ENCODE results near the gene UBE2G2.

UBE2G2 gene

DNA sequence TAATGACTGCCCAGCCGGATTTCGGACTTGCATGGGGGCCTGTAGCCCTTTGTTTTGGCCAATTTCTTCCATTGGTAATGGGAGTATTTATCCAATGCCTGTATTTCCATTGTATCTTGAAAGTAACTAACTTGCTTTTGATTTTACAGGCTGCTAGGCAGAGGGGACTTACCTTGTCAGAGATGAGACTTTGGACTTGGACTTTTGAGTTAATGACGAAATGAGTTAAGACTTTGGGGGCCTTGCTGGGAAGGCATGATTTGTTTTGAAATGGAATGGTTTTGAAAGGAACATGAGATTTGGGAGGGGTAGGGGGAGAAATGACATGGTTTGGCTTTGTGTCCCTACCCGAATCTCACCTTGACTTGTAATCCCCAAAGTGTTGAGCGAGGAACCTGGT is 9.6 kb downstream of the UBE2G2 start:
- peaks cover 15 to 22% of the 10 kb centered on the region in 2 donors for H3K4me1 ChIP-seq (ENCODE audit: control insufficient read depth in 1 of 2, insufficient read depth in 2 of 2, low read length in 2 of 2)
- H3K36me3 ChIP-seq (ENCODE audit: control insufficient read depth in 1 of 2, insufficient read depth in 2 of 2, low read length in 2 of 2), result peaks cover 2 to 17% of the 10 kb centered on the region in 2 donors
- no peaks in the 10 kb centered on the region for H3K9me3 ChIP-seq (ENCODE audit: control insufficient read depth in 1 of 2, low read length in 2 of 2)
- no peak overlapping the region for H3K27ac ChIP-seq (ENCODE audit: low read depth, low read length)
- H3K4me3 ChIP-seq (ENCODE audit: low read depth in 1 of 2, low read length in 2 of 2), result no peak overlapping the region
- no peaks in the 10 kb centered on the region for H3K27me3 ChIP-seq (ENCODE audit: control insufficient read depth in 1 of 2, insufficient read depth in 2 of 2, low read length in 2 of 2)
- H3K9ac ChIP-seq (ENCODE audit: low read depth in 1 of 2, low read length in 2 of 2), result no peak overlapping the region

DNA sequence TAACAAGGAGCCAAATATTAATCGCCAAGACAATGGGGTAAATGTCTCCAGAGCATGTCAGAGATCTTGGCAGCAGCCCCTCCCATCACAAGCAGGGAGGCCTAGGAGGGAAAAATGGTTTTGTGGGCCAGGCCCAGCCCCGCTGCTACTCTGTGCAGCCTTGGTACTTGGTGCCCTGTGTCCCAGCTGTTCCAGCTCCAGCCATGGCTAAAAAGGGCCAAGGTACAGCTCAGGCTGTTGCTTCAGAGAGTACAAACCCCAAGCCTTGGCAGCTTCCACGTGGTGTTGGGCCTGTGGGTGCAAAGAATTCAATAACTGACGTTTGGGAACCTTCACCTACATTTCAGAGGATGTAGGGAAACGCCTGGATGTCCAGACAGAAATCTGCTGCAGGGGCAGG is 10.4 kb downstream of the UBE2G2 start:
- no peak overlapping the region for H3K27ac ChIP-seq (ENCODE audit: low read depth, low read length)
- H3K4me3 ChIP-seq (ENCODE audit: low read depth in 1 of 2, low read length in 2 of 2), result no peak overlapping the region
- H3K9ac ChIP-seq (ENCODE audit: low read depth in 1 of 2, low read length in 2 of 2), result no peak overlapping the region
- peaks cover 2 to 20% of the 10 kb centered on the region in 2 donors for H3K36me3 ChIP-seq (ENCODE audit: control insufficient read depth in 1 of 2, insufficient read depth in 2 of 2, low read length in 2 of 2)
- H3K27me3 ChIP-seq (ENCODE audit: control insufficient read depth in 1 of 2, insufficient read depth in 2 of 2, low read length in 2 of 2), result no peaks in the 10 kb centered on the region
- peaks cover 15 to 22% of the 10 kb centered on the region in 2 donors for H3K4me1 ChIP-seq (ENCODE audit: control insufficient read depth in 1 of 2, insufficient read depth in 2 of 2, low read length in 2 of 2)
- H3K9me3 ChIP-seq (ENCODE audit: control insufficient read depth in 1 of 2, low read length in 2 of 2), result no peaks in the 10 kb centered on the region

DNA sequence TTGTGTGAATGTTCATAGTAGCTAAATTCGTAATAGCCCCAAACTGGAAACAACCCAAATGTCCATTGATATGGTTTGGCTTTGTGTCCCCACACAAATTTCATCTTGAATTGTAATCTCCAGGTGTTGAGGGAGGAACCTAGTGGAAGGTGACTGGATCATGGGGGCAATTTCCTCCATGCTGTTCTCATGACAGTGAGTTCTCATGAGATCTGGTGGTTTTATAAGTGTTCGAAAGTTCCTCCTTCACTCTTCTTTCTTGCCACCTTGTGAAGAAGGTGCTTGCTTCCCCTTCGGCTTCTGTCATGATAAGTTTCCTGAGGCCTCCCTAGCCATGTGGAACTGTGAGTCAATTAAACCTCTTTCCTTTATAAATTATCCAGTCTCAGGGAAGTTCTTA is 11.3 kb downstream of the UBE2G2 start:
- Histone ChIP-seq H3K36me3 (ENCODE audit: control insufficient read depth in 1 of 2, insufficient read depth in 2 of 2, low read length in 2 of 2) (peaks cover 2 to 20% of the 10 kb centered on the region in 2 donors), H3K27ac (ENCODE audit: low read depth, low read length) (no peak overlapping the region), H3K9me3 (ENCODE audit: control insufficient read depth in 1 of 2, low read length in 2 of 2) (no peaks in the 10 kb centered on the region), H3K27me3 (ENCODE audit: control insufficient read depth in 1 of 2, insufficient read depth in 2 of 2, low read length in 2 of 2) (no peaks in the 10 kb centered on the region), H3K4me1 (ENCODE audit: control insufficient read depth in 1 of 2, insufficient read depth in 2 of 2, low read length in 2 of 2) (peaks cover 15 to 22% of the 10 kb centered on the region in 2 donors), H3K4me3 (ENCODE audit: low read depth in 1 of 2, low read length in 2 of 2) (no peak overlapping the region), H3K9ac (ENCODE audit: low read depth in 1 of 2, low read length in 2 of 2) (no peak overlapping the region)

DNA sequence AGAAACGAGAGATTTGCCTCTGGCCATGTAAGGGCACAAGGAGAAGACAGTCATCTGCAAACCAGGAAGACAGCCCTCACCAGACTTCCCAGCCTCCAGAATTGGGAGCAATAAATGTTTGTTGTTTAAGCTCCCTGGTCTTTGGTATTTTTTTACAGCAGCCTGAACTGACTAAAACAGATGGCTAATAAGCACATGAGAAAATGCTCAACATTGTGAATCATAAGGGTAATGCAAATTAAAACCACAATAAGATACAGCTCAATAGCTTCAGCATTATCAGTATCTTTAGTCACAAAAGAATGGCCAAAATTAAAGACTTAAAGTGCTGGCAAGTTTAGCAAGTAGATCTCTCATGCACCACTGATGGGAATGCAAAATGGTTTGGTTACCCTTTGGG is 11.7 kb downstream of the UBE2G2 start:
- H3K9ac ChIP-seq (ENCODE audit: low read depth in 1 of 2, low read length in 2 of 2), result no peak overlapping the region
- H3K27ac ChIP-seq (ENCODE audit: low read depth, low read length), result no peak overlapping the region
- peaks cover 2 to 25% of the 10 kb centered on the region in 2 donors for H3K36me3 ChIP-seq (ENCODE audit: control insufficient read depth in 1 of 2, insufficient read depth in 2 of 2, low read length in 2 of 2)
- H3K4me1 ChIP-seq (ENCODE audit: control insufficient read depth in 1 of 2, insufficient read depth in 2 of 2, low read length in 2 of 2), result peaks cover 15 to 22% of the 10 kb centered on the region in 2 donors
- no peak overlapping the region for H3K4me3 ChIP-seq (ENCODE audit: low read depth in 1 of 2, low read length in 2 of 2)
- no peaks in the 10 kb centered on the region for H3K9me3 ChIP-seq (ENCODE audit: control insufficient read depth in 1 of 2, low read length in 2 of 2)
- H3K27me3 ChIP-seq (ENCODE audit: control insufficient read depth in 1 of 2, insufficient read depth in 2 of 2, low read length in 2 of 2), result no peaks in the 10 kb centered on the region

DNA sequence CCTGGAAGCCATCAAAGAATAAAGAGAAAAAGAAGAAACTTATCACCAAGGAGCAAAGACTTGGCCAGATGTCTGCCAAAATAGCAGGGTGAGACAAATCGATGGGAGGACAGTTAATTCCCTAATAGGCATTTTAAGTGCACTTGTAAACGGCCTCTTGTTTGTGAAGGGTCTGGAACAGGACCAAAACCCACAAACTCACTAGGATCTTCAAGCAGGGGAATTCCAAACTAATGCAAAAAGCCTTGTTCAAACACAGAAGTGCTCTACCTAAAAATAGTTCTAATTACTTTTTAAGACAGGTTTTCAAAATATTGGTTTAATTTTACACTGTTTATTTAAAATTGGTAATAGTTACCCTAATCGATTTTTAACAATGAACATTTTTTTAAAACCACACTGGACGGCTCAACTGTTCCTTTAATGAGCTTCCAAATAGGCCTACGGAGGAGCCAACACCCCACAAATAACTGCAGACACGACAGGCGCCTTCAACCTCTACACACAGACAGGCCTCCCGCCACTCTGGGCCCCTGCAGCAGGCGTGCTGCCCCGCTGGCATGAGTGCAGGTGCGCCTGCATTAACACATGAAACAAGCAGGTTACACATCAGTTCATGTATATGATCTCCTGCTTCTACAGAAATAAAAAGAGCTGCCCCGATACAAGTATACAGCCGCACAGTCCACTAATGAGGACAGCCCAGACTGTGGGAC is 15.8 kb downstream of the UBE2G2 start:
- H3K4me1 ChIP-seq (ENCODE audit: control insufficient read depth in 1 of 2, insufficient read depth in 2 of 2, low read length in 2 of 2), result no peaks in the 10 kb centered on the region
- H3K36me3 ChIP-seq (ENCODE audit: control insufficient read depth in 1 of 2, insufficient read depth in 2 of 2, low read length in 2 of 2), result peaks cover 5 to 32% of the 10 kb centered on the region in 2 donors
- no peaks in the 10 kb centered on the region for H3K27me3 ChIP-seq (ENCODE audit: control insufficient read depth in 1 of 2, insufficient read depth in 2 of 2, low read length in 2 of 2)
- H3K27ac ChIP-seq (ENCODE audit: low read depth, low read length), result no peak overlapping the region
- H3K4me3 ChIP-seq (ENCODE audit: low read depth in 1 of 2, low read length in 2 of 2), result no peak overlapping the region
- H3K9ac ChIP-seq (ENCODE audit: low read depth in 1 of 2, low read length in 2 of 2), result no peak overlapping the region
- no peaks in the 10 kb centered on the region for H3K9me3 ChIP-seq (ENCODE audit: control insufficient read depth in 1 of 2, low read length in 2 of 2)

DNA sequence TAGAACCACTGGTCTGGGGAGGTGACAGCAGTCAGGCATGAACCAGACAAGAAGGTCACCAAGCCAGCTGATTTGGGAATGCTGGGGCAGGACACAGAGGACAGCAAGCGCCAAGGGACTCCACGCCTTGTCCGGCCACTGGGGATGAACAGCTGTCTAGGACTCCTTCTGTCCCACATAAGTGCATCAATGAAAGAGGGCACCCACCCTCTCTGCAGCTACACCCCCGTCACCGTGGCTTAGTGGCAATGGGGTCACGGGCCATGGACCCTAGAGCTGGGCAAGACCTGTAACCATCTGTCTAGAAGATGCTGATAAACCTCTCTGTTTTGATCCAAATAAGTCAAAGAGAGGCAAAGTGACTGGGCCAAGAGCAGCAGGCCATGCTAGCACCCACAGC is 16.8 kb downstream of the UBE2G2 start:
- H3K9ac ChIP-seq (ENCODE audit: low read depth in 1 of 2, low read length in 2 of 2), result no peak overlapping the region
- no peaks in the 10 kb centered on the region for H3K9me3 ChIP-seq (ENCODE audit: control insufficient read depth in 1 of 2, low read length in 2 of 2)
- H3K36me3 ChIP-seq (ENCODE audit: control insufficient read depth in 1 of 2, insufficient read depth in 2 of 2, low read length in 2 of 2), result peaks cover 5 to 36% of the 10 kb centered on the region in 2 donors
- H3K27me3 ChIP-seq (ENCODE audit: control insufficient read depth in 1 of 2, insufficient read depth in 2 of 2, low read length in 2 of 2), result no peaks in the 10 kb centered on the region
- H3K4me3 ChIP-seq (ENCODE audit: low read depth in 1 of 2, low read length in 2 of 2), result no peak overlapping the region
- H3K4me1 ChIP-seq (ENCODE audit: control insufficient read depth in 1 of 2, insufficient read depth in 2 of 2, low read length in 2 of 2), result peaks cover 0 to under 1% of the 10 kb centered on the region in 2 donors
- no peak overlapping the region for H3K27ac ChIP-seq (ENCODE audit: low read depth, low read length)

DNA sequence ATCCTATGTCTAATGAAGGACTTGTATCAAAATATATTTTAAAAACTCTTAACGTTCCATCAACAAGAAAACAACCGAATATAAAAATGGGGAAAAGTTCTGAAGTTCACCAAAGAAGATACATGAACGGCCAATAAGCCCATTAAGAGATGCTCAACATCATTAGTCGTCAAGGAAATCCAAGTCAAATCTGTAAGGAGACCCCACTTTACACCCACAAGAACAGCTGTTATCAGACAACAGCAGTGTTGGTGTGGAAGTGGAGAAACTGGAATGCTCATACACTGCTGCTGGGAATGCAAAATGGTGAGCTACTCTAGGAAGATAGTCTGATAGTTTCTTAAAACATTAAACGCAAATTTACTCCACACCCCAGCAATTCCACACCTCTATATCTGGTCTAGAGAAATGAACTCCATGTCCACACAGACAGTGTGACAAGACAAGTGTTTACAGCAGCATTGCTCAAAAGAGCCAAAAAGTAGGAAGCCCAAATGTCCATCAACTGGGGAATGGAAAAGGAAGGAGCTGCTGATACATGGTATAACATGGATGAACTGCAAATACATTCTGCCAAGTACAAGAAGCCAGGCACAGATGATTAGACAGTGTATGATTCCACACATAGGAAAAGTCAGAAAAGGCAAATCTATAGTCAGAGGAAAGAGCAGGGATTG is 18.5 kb downstream of the UBE2G2 start:
- Histone ChIP-seq H3K27me3 (ENCODE audit: control insufficient read depth in 1 of 2, insufficient read depth in 2 of 2, low read length in 2 of 2) (no peaks in the 10 kb centered on the region), H3K4me1 (ENCODE audit: control insufficient read depth in 1 of 2, insufficient read depth in 2 of 2, low read length in 2 of 2) (peaks cover 0 to 9% of the 10 kb centered on the region in 2 donors), H3K27ac (ENCODE audit: low read depth, low read length) (no peak overlapping the region), H3K9ac (ENCODE audit: low read depth in 1 of 2, low read length in 2 of 2) (no peak overlapping the region), H3K36me3 (ENCODE audit: control insufficient read depth in 1 of 2, insufficient read depth in 2 of 2, low read length in 2 of 2) (peaks cover 5 to 36% of the 10 kb centered on the region in 2 donors), H3K4me3 (ENCODE audit: low read depth in 1 of 2, low read length in 2 of 2) (no peak overlapping the region), H3K9me3 (ENCODE audit: control insufficient read depth in 1 of 2, low read length in 2 of 2) (no peaks in the 10 kb centered on the region)

DNA sequence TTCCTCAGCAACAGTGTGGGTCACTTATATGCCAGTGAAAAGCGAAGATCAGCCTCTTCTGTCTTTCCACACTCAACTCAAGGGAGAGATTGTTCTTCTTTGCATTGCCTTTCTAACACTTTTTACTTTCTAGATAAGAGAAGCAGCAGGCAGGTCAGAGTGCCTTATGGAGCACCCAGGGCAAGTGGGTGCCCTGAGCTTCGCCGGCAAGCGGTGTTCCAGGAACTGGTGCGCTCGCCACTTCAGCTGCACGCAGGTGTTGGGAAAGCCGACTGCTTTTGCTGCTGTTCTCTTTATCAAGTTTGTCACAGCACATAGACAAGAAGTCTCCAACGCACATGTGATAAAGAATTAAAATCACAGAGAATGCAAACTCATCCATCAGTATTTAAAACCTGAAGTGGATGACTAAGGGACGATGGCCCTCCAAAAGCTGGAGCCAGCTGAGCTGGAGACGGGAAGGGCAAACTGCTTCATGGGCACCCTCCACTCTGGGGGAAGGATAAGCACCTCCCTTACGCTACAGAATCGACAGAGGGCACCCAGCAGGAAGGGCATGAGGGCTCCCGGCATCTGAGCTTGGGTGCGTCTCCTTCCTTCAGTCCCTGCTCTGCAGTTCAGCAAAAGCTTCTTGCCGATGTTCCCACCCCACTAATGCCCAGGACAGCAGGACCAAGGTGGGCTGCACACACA is 20.7 kb downstream of the UBE2G2 start:
- Histone ChIP-seq H3K9me3 (ENCODE audit: control insufficient read depth in 1 of 2, low read length in 2 of 2) (no peaks in the 10 kb centered on the region), H3K36me3 (ENCODE audit: control insufficient read depth in 1 of 2, insufficient read depth in 2 of 2, low read length in 2 of 2) (peaks cover 8 to 34% of the 10 kb centered on the region in 2 donors), H3K9ac (ENCODE audit: low read depth in 1 of 2, low read length in 2 of 2) (no peak overlapping the region), H3K27me3 (ENCODE audit: control insufficient read depth in 1 of 2, insufficient read depth in 2 of 2, low read length in 2 of 2) (no peaks in the 10 kb centered on the region), H3K4me1 (ENCODE audit: control insufficient read depth in 1 of 2, insufficient read depth in 2 of 2, low read length in 2 of 2) (peaks cover 0 to 9% of the 10 kb centered on the region in 2 donors), H3K27ac (ENCODE audit: low read depth, low read length) (no peak overlapping the region), H3K4me3 (ENCODE audit: low read depth in 1 of 2, low read length in 2 of 2) (no peak overlapping the region)

DNA sequence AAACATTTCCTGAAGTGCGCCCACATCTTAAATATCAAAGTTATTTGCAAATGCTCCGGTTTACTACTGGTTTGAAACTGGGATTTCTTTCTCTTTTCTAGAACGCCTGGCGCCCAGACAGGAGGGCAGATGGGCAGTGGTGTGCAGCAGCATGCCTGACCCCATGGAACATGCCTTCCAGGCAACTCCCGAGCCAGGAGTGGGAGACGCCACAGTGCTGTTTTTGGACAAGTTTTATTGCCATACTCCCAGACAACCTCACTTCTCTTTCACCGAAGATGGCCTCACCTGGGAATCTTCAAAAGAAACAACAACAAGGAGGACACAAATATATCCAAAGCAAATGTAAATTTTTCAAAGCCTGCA is 21.5 kb downstream of the UBE2G2 start:
- H3K4me3 ChIP-seq (ENCODE audit: low read depth in 1 of 2, low read length in 2 of 2), result no peak overlapping the region
- no peak overlapping the region for H3K27ac ChIP-seq (ENCODE audit: low read depth, low read length)
- peaks cover 0 to 9% of the 10 kb centered on the region in 2 donors for H3K4me1 ChIP-seq (ENCODE audit: control insufficient read depth in 1 of 2, insufficient read depth in 2 of 2, low read length in 2 of 2)
- peaks cover 8 to 34% of the 10 kb centered on the region in 2 donors for H3K36me3 ChIP-seq (ENCODE audit: control insufficient read depth in 1 of 2, insufficient read depth in 2 of 2, low read length in 2 of 2)
- no peaks in the 10 kb centered on the region for H3K27me3 ChIP-seq (ENCODE audit: control insufficient read depth in 1 of 2, insufficient read depth in 2 of 2, low read length in 2 of 2)
- H3K9me3 ChIP-seq (ENCODE audit: control insufficient read depth in 1 of 2, low read length in 2 of 2), result no peaks in the 10 kb centered on the region
- no peak overlapping the region for H3K9ac ChIP-seq (ENCODE audit: low read depth in 1 of 2, low read length in 2 of 2)
